ENCODE data around the gene ATP6V1B1.
A peak's percentile ranks its signal among the peaks of the same experiment; 100 is the strongest.

Gene ATP6V1B1

DNA sequence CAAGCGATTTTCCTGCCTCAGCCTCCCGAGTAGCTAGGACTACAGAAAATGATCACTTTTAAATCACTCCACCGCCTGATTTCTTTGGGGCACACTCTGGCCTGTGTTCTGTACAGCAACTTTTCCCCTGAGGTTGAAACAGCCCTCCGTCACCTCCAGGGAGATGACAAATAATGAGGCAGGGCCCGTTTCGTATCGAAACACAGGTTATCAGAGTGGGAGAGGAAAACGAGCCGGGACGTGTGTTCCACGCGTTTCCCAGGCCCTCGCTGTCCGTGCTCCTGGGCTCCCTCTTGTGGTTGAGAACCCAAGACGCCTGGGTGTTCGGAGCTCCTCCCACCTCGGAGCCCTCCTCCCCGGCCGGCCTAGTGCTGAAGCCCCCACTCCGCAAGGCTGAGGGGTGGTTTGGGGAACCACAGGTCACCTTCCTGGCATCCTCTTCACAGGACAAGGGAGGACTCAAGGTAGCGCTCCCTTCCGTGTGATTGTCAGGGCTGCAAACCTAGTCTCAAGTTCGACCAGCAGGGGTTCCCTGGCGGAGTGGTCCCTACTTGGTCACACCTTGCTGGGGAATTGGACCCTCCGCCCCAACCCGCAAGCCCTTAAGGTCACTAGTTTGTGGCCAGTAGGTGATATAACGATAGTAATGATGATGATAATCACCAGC lies 12.8 kb downstream of the ATP6V1B1 start:
- peak; percentile 76 to 80 for DNase-seq

DNA sequence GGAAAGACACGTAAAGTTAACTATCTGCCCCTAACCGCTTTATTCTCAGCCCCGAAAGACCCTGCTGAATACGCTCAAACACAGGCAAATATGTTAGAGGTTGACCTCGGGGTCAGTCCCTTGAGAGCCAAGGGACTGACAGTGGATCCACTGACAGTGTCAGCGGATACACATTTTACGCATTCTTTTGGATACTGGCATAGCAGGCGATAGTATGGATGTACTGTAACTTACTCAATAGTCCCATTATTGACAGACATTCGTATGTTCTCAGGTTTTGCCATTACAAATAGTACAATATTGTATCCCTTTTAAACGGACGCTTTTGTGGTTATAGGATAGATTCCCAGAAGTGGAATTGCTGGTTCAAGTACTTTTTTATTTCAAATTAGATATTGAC lies 13.4 kb downstream of the ATP6V1B1 start:
- DNase-seq: no peak

DNA sequence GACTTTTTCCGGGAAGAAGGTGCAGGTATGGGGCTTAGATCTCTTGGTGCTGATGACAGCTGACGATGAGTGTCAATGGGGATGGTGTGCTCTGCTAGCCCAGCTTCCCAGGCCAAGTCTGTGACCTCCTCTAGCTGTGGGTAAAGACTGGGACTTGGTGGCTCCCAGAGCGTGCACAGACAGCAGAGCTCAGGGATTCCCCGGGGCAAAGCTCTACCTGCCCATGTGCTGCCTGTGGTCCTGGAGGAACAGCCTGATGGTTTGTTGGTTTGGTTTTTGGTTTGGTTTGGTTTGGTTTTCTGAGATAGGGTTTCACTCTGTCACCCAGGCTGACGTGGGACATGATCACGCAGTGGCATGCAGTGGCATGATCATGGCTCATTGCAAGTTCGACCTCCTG lies 19.2 kb downstream of the ATP6V1B1 start:
- no peak for DNase-seq

DNA sequence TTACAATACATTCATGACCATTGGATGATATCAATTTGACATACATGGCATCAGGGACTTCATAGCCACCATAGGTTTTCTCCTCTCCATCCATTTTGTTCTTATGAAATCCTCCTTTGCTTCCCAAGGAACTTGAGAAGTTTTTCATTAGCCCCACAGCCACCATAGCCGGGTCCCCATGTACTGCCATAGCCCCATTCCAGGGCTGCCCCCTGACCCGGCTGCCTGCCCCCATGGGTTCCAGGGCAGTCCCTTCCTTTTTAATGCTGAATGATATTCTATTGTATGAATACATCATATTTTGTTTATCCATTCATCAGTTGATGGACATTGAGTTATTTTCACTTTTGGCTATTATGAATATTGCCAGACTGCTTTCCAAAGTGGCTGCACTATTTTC lies 20.4 kb downstream of the ATP6V1B1 start:
- DNase-seq: no peak

DNA sequence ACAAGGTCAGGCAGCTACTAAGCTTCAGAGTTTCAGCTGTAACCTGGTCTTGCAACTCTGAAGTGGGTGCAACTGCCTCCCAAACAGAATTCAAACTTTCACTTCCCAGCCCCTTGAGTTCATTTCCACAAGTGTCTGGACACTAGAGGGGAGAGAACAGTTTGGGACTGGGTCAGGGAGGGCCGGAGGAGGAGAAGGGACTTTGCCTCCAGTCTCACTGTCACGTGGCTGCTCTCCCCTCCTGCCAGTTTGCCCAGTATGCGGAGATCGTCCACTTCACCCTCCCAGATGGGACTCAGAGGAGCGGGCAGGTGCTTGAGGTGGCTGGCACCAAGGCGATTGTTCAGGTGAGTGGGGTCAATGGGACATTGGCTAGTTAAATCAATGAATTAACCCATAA lies 22.1 kb downstream of the ATP6V1B1 start:
- no peak for DNase-seq

DNA sequence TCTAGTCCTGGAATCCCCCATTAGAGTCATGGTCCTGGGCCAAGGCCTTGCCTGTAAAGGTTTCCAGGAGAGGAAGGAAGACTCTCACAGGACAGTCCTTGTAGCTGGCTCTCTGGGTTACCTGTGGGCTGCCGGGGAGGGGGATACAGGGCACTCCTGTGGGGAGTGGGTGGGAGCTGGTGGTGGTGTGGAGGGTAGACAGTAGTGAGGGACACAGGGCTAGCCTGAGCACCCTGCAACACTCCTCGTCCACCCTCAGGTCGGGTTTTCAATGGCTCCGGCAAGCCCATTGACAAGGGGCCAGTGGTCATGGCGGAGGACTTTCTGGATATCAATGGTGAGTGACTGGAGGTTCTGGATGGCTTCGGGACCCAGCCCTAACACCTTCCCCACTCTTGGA lies 23.1 kb downstream of the ATP6V1B1 start:
- DNase-seq: no peak

DNA sequence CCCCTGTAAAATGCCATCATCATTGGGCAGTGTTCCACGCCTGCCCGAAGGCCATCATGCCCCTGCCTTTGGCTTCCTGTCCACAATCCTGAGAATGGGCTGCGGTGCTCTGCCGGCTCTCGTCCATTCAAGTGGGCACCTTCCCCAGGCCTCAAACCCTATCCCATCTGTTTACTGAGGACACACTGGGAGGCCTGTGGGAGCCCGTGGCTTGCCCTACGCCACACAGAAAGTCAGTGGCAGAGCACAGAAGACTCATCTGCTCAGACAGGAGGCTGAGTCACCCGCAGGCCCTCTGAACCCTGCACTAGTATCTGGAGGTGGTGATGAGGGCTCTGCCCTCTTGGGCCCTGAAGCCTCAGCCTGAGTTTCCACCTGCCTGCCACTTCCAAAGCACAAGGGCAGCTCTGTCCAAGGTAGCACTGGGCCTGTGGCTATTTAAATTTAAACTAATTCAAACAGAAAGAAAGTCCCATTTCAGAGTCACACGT lies 23.6 kb downstream of the ATP6V1B1 start:
- DNase-seq: no peak

DNA sequence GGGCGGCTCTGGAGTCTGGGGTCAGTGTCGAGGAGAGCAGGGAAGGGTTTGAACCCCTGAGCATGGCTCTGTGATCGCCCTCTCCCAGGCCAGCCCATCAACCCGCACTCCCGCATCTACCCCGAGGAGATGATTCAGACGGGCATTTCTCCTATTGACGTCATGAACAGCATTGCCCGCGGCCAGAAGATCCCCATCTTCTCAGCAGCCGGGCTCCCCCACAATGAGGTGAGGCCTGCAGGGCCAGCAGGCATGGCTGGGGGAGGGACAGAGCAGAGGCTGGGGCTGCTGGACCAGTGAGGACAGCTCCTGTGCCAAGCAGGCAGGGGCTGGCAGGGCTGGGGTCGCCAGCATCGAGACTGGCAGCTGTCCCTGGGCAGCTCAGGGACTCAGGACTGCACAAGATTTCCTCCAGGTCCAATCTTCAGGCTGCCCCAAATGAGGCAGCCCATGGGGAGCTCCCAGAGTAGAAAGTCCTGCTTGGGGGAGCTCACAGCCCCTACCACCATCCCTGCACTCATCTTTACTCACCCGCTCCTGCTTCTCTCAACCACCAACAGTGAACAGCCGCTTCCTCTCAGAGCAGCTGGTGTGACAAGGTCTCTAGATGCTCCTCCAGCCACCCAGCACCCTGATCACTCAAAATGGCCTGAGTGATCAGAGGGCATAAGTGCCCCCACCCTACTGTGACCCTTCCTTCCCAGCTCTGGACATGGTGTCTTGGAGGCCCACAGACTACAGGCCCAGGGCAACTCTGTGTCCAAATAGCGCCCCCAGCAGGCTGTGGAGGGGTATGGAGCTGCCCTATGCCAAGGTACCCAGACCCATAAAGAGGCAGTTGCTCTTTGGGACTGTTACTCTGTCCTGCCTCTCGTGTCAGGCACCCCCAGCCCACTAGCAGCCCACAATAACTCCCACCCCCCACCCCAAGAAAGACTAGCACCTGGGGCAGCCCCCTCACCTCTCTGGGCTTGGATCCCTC lies 24.4 kb downstream of the ATP6V1B1 start:
- DNase-seq: no peak

DNA sequence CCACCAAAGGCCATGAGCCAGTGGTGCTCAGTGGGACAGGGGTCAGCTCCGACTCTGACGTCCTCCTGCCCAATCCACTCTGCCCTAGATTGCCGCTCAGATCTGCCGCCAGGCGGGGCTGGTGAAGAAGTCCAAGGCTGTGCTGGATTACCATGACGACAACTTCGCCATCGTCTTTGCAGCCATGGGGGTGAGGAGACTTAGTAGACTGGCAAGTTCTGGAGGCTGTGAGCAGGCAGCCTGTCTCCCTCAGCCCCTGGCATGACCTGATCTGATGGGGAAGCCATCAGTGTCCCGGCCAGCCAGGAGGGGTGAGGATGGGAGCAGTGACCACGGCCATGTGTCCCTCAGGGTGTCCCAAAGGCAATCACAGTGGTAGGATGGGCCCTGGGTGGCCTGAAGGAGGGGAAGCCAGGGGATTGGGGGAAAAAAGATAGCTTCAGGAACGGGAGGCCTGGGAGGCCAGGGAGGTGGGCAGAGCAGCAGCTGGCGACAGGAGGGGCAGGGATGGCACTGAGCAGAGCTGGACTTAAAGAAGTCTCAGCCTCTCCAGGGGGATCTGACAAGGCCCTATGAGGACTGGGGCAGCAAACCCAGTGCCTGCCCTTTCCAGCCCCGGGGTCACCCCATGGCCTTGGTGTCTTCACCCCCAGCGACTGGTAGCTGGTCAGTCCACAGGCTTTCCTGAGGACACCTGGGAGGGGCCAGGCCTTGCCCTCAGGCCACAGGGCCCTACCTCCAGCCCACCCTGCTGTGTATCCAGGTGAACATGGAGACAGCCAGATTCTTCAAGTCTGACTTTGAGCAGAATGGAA lies 25.3 kb downstream of the ATP6V1B1 start:
- DNase-seq: no peak

DNA sequence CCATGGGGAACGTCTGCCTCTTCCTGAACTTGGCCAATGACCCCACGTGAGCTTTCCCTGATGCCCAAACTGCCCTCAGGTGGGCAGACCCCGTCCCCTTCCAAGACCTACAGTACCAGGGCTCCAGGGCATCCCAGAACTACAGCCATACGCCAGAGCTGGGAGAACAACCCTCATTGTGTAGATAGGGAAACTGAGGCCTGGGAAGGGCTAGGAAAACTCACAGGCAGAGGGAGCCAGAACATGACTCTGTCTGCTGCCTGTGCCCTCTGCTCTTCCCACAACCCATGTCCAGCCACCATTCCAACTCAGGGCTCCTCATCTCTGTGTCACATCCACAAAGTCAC lies 25.9 kb downstream of the ATP6V1B1 start:
- DNase-seq: no peak

DNA sequence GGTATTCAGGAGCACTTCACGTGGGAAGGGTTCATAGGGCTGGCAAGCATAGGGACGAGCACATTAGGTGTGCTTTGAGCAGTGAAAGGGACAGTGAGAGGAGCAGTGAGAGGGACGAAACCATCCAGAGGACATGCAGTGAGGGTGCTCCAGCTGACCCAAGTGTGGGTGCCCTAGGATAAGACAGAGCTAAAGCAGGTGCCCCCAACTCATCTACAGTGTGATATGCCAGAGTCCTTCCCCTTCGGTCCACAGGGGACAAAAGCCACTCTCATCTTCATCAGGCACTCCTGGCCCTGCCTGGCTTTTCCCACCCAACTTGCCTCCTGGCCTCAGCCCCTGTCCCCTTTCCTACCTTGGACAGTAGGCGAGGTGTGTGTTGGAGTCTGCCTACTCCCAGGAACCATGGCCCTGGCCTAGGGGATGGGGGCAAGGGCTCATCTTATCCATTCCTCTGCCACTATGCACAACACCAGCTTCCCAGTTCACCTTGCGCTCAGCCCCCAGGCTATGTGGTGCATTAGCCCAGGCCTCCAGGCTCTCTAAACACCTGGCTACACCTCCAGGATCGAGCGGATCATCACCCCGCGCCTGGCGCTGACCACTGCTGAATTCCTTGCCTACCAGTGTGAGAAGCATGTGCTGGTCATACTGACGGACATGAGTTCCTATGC lies 26.6 kb downstream of the ATP6V1B1 start:
- no peak for DNase-seq

DNA sequence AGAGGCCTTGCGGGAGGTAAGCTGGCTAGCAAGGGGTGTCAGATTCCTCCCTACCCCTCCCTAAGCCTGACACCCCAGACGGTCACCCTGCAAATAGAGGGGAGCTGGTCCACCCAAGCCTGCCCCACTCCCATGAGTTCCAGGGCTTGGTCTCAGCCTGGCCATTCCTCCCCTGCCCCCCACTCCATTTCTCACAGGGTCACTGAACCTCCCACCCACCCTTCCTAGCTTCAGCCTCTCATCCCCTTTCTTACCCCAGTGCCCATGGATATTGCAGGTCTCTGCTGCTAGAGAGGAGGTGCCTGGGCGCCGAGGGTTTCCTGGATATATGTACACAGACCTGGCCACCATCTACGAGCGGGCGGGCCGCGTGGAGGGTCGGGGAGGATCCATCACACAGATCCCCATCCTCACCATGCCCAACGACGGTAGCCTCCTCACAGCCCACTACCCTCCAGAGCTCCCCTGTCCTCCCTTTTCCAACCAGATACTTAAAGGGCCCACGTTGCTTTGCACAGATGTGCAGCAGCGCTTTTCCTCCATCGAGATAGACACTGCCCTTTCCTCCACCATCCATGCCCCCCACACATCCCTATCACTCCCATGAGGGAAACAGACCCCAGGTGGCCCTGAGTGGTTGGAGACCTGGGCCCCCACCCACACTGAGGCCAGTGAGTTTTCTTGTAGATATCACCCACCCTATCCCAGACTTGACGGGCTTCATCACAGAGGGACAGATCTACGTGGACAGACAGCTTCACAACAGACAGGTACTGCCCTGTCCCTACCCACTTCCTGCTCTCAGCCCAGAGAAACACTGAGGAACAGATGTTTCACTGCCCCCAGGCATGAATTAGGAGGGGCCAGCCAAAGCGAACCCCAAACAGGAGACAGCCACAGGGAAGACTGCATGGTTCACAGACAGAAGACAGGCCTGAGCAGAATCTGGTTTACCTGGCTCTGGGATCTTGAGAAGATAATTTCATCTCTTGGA lies 27.5 kb downstream of the ATP6V1B1 start:
- no peak for DNase-seq

DNA sequence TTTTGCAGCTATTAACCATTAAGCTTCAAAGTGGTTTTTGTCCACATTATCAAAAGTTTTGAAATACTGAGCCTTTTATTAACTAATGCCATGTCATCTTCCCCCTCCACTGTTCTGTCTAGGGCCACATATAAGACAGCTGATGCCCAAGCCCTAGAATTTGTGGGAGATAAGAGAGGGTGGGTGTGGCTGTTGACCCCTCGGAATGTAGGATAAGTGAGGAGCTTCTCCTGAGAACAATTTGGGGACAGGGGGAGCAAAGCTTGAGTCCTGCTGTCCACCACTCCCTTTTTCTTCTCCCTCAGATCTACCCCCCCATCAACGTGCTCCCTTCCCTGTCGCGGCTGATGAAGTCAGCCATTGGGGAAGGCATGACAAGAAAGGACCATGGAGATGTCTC lies 28.4 kb downstream of the ATP6V1B1 start:
- DNase-seq: no peak

DNA sequence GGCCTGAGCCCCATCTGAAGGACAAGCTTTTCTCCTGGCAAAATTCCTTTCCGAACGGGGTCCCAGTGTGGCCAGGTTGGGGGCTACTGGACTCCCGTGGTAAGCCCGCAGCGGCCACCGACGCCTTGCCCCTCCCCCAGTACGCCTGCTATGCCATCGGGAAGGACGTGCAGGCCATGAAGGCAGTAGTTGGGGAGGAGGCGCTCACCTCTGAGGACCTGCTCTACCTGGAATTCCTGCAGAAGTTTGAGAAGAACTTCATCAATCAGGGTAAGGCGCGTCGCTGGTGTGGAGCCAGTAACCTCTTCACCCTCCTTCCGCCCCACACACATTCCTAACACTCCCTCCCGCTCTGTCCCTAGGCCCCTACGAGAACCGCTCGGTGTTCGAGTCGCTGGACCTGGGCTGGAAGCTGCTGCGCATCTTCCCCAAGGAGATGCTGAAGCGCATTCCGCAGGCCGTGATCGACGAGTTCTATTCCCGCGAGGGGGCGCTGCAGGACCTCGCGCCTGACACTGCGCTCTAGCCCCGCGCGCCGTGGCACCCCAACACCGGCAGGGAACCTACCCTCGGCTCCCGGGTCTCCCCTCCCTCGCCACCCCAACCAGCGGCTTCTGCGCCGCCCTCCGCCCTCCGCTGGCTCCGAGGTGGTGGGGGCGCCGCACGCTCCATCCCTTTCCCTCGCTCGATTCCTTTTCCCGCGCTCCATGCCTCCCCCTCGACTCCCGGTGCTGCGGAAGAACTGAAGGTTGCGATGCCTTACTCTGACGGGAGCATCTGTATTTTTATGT lies 29.1 kb downstream of the ATP6V1B1 start:
- DNase-seq: peak; percentile 79

DNA sequence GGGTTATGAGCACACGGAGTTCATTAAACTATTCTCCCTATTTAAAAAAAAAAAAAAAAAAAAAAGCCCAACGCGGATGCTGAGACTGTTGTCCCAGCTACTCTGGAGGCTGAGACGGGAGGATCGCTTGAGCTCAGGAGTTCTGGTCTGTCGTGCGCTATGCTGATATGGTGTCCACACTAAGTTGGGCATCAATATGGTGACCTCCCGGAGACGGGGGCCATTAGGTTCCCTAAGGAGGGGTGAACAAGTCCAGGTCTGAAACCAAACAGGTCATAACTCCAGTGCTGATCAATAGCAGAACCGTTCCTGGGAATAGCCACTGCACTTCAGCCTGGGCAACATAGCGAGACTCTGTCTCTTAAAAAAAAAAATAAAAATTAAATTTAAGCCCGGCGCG lies 29.8 kb downstream of the ATP6V1B1 start:
- no peak for DNase-seq

DNA sequence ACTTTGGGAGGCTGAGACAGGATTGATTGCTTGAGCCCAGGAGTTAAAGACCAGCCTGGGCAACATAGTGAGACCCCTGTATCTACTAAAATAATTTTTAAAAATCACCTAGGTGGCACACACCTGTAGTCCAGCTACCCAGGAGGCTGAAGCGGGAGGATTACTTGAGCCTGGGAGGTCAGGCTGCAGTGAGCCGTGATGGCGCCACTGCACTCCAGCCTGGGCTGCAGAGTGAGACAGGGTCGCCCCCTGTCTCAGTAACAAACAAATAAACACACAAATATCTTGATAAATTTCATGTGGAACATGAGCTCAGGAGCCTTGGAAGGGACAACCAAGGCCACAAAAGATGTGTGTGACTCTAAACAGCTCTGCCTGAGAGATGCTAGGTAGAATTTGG lies 31.0 kb downstream of the ATP6V1B1 start:
- DNase-seq: no peak

DNA sequence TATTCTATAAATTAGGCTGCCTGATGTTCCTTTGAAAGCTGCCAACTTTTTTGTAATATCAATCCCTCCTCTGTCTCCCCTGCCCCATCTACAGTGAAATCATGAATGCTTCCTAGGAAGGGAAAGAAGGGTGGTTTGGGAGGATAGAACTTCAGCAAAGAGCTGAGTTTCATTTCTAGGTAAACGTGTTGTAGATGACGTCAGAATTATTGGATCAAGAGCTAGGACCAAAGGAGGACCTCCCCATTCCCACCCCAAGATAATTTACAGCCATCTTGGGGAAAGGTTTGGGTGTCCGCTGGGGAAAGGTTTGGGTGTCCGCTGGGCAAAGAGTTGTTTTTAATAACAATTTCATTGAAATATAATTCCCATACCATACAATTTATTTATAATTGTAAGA lies 31.5 kb downstream of the ATP6V1B1 start:
- DNase-seq: no peak

DNA sequence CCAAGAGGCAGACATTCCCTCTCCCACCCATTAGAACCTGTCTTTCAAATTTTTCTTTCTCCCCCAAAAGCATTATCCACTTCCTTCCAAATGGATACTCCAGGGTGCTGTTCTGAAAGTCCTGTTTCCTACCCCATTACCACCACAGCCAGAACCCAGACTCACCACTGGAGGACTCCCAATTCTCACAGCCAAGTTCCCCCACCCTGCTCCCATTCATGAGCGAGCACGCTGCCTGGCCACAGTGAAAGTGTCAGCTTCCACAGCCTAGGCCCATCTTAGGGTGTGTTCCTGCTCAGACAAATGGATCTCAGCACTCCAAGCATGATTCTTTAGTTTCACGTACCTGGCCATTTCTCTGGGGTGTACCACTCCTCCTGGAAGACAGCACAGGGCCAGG lies 38.9 kb downstream of the ATP6V1B1 start:
- DNase-seq: no peak

DNA sequence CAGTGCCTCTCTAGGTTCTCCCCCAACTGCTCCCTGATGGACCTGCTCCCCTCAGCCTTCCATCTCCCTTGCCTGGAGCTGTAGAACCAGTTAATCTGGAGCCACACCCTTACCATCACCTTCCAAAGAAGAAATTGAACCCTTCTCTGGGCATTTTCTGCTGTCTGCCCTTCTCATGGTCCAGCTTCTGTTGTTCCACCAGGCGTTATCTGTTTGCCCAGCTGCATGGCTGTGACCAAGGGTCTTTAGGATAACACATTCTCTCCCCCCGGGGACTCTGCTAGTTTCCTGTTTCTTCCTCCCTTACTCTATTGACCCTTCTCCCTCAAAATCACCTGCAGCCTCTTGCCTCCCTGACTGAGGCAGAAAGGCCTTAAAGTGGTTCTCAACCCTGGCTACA lies 39.5 kb downstream of the ATP6V1B1 start:
- DNase-seq: no peak

DNA sequence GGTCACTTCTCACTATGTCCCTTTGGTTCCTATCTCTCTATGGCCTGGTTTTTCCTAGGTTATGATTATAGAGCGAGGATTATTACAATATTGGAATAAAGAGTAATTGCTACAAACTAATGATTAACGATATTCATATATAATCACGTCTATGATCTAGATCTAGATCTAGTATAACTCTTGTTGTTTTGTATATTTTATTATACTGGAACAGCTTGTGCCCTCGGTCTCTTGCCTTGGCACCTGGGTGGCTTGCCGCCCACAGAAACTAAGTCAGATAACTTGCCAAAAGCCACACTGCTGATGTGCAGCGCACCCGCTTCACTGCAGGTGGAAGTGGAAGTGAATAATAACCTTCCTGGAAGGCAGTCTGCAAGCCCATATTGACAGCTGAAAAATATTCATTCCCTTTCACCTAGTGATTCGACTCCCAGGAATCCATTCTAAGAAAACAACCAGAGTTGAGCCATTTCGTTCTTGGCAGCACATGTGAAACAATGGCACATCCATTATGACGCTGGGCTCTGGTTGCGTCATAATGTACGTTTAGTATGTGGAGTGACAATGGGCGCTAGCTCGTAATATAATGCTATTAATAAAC lies 42.0 kb downstream of the ATP6V1B1 start:
- DNase-seq: peak in 1 of 2 experiments; percentile 30
